GM23338 (cell line): ENCODE data around the gene SH3BP5. TPM values are rescaled to one million over a fixed set of nuclear protein-coding genes. Genes with fewer than 3 reads are reported as not detected.

ENCODE experiments used
- ATAC-seq: fragments of 200-7000 bp; cut with Tn5 transposase; 3 replicates; pipeline ENCODE4 v1.9.1; 2020
- DNase-seq: peaks from one replicate; pipeline ENCODE4 v3.0.0-alpha.2; 2015; ENCODE audit warnings: low spot score
- H2AFZ ChIP-seq: fragments of 200-600 bp; sonication (generic); 2 replicates; pipeline ENCODE4 v1.8.0; 2016; ENCODE audit warnings: antibody characterized with exemption, mild to moderate bottlenecking, moderate library complexity
- H3F3A ChIP-seq: fragments of 200-600 bp; sonication (generic); replicated peaks from 2 replicates; pipeline ENCODE4 v1.8.0; 2017; ENCODE audit warnings: antibody characterized with exemption, mixed run types, low read depth
- H3K27ac ChIP-seq: fragments of 200-600 bp; sonication (generic); 2 replicates; pipeline ENCODE4 v1.6.1; 2016; ENCODE audit warnings: low read depth
- H3K27me3 ChIP-seq: fragments of 200-600 bp; sonication (generic); 2 replicates; pipeline ENCODE4 v1.8.0; 2016; ENCODE audit warnings: mild to moderate bottlenecking, mixed run types, moderate library complexity; ENCODE audit not compliant: insufficient read depth
- H3K36me3 ChIP-seq: fragments of 200-600 bp; sonication (generic); 2 replicates; pipeline ENCODE4 v1.8.0; 2016; ENCODE audit warnings: mild to moderate bottlenecking; ENCODE audit not compliant: insufficient read depth
- H3K4me1 ChIP-seq: fragments of 200-600 bp; sonication (generic); 2 replicates; pipeline ENCODE4 v1.8.0; 2016; ENCODE audit warnings: mild to moderate bottlenecking, moderate library complexity; ENCODE audit not compliant: insufficient read depth
- H3K4me2 ChIP-seq: fragments of 200-600 bp; sonication (generic); 2 replicates; pipeline ENCODE4 v1.7.1; 2017; ENCODE audit warnings: mixed run types
- H3K4me3 ChIP-seq: fragments of 200-600 bp; sonication (generic); 2 replicates; pipeline ENCODE4 v1.6.1; 2016; ENCODE audit warnings: mixed run types
- H3K79me2 ChIP-seq: fragments of 200-600 bp; sonication (generic); replicated peaks from 2 replicates; pipeline ENCODE4 v1.8.0; 2017; ENCODE audit warnings: mild to moderate bottlenecking; ENCODE audit not compliant: insufficient read depth
- H3K9me2 ChIP-seq: fragments of 200-600 bp; sonication (generic); 2 replicates; pipeline ENCODE4 v1.8.0; 2017; ENCODE audit not compliant: insufficient read depth
- H4K20me1 ChIP-seq: fragments of 200-600 bp; sonication (generic); replicated peaks from 2 replicates; pipeline ENCODE4 v1.8.0; 2017; ENCODE audit warnings: mild to moderate bottlenecking; ENCODE audit not compliant: insufficient read depth
- H3K27ac Mint-ChIP-seq: 2 replicates; pipeline ENCODE4 v1.8.0; 2020; ENCODE audit warnings: inconsistent platforms, mild to moderate bottlenecking, moderate library complexity, mixed read lengths
- H3K27me3 Mint-ChIP-seq: 3 replicates; pipeline ENCODE4 v1.8.0; 2022; ENCODE audit warnings: low read depth, mild to moderate bottlenecking, moderate library complexity, mixed read lengths, inconsistent platforms; ENCODE audit not compliant: insufficient read depth, poor library complexity
- H3K36me3 Mint-ChIP-seq: 3 replicates; pipeline ENCODE4 v1.8.0; 2021; ENCODE audit warnings: low read depth, mild to moderate bottlenecking, inconsistent platforms, moderate library complexity, mixed read lengths
- H3K4me1 Mint-ChIP-seq: 3 replicates; pipeline ENCODE4 v1.8.0; 2020; ENCODE audit warnings: mild to moderate bottlenecking, inconsistent platforms, mixed read lengths
- H3K4me3 Mint-ChIP-seq: 3 replicates; pipeline ENCODE4 v1.8.0; 2021; ENCODE audit warnings: moderate library complexity, mild to moderate bottlenecking, inconsistent platforms, mixed read lengths
- H3K9me3 Mint-ChIP-seq: 3 replicates; pipeline ENCODE4 v1.8.0; 2020; ENCODE audit warnings: moderate library complexity, mild to moderate bottlenecking, inconsistent platforms, mixed read lengths
- CTCF ChIP-seq, 2 experiments: fragments of 200-600 bp in 1 of 2; sonication (generic) in 1 of 2; conservative IDR thresholded peaks; 2 replicates each; pipeline versions ENCODE4 v1.5.1 to v1.6.1; 2016 to 2017; ENCODE audit warnings: antibody characterized with exemption in 2 of 2, low read depth in 2 of 2, mild to moderate bottlenecking in 2 of 2, moderate library complexity in 1 of 2
- EZH2 ChIP-seq: fragments of 200-600 bp; sonication (generic); IDR thresholded peaks from one replicate; pipeline ENCODE4 v1.8.0; 2017; ENCODE audit warnings: antibody characterized with exemption, mild to moderate bottlenecking, low read depth; ENCODE audit not compliant: unreplicated experiment
- EZH2phosphoT487 ChIP-seq: fragments of 200-600 bp; sonication (generic); IDR thresholded peaks from one replicate; pipeline ENCODE4 v1.8.1; 2018; ENCODE audit warnings: antibody characterized with exemption; ENCODE audit not compliant: unreplicated experiment
- JUNB ChIP-seq: IDR thresholded peaks from one replicate; pipeline ENCODE4 v1.6.1; 2016; ENCODE audit warnings: antibody characterized with exemption; ENCODE audit not compliant: unreplicated experiment
- NANOG ChIP-seq: IDR thresholded peaks from 2 replicates; pipeline ENCODE4 v1.6.1; 2016; ENCODE audit warnings: antibody characterized with exemption, borderline replicate concordance
- POLR2AphosphoS5 ChIP-seq: IDR thresholded peaks from 2 replicates; pipeline ENCODE4 v1.6.1; 2016; ENCODE audit warnings: antibody characterized with exemption, low read depth
- REST ChIP-seq: IDR thresholded peaks from one replicate; pipeline ENCODE4 v1.6.1; 2018; ENCODE audit warnings: antibody characterized with exemption; ENCODE audit not compliant: unreplicated experiment
- ZNF114 ChIP-seq: fragments of 250-450 bp; sonication (Bioruptor Pico); IDR thresholded peaks from 2 replicates; pipeline ENCODE4 v1.5.0; 2020; ENCODE audit warnings: mild to moderate bottlenecking, moderate library complexity
- ZNF331 ChIP-seq: fragments of 250-450 bp; sonication (Bioruptor Pico); IDR thresholded peaks from 2 replicates; pipeline ENCODE4 v1.5.0; 2020; ENCODE audit warnings: low read depth, mild to moderate bottlenecking, moderate library complexity
- polyA plus RNA-seq: library from polyadenylated mRNA; unstranded; fragments of >200 nt; fragmentation: Nextera tagmentation; extraction: Ambion mirVana; gene quantifications from 2 replicates; pipeline ENCODE4 v1.2.1, GENCODE V29; 2016
- total RNA-seq: library from RNA; depleted of rRNA; stranded (reverse); fragments of >200 nt; shearing (Covaris generic); gene quantifications from 2 replicates; pipeline ENCODE4 v1.2.3, GENCODE V29; 2014
- TF ChIP-seq, protein P1 (sequence below): IDR thresholded peaks from 2 replicates; pipeline ENCODE4 v1.6.1; 2016; ENCODE audit warnings: antibody characterized with exemption

Gene SH3BP5
- total and polyA plus RNA-seq, 2 experiments from 2014 or later, result 5.8 to 9.1 TPM

DNA sequence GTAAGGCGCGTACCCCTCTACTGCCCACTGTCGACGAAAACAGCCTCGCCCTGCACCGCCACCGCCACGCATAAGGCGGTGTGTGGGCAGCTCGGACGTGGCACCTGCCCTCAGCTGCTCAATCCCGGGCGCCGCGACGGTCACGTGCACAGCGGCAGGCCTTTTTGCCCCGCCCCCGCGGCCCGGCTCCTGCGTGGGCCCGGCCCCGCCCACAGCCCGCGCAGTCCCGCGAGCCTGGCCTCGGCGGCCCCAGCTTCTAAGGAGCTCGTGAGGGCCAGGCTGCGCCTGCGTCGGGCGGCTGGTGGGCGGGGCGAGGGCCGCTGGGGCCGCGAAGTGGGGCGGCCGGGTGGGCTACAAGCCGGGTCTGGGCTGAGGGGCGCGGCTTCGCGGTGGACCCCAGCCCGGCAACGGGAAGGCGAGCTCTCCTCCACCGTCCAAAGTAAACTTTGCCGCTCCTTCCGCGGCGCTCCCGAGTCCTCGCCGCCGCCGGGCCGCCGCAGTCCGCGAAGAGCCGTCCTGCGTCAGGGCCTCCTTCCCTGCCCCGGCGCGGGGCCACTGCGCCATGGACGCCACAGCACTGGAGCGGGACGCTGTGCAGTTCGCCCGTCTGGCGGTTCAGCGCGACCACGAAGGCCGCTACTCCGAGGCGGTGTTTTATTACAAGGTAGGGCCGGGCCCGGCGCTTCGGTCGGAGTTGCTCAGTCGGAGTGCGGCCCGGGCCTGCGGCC lies 126.3 kb downstream of the SH3BP5 start, which contains the start of gene CAPN7:
Gene CAPN7 (plus strand): TSS at position 313 of the 728 bp plus-strand sequence. CDS start 250 bp downstream, at position 563.
- ATAC-seq, result peak; percentile 87
- H3K27ac Mint-ChIP-seq, result no peak within 1 kb of the TSS

DNA sequence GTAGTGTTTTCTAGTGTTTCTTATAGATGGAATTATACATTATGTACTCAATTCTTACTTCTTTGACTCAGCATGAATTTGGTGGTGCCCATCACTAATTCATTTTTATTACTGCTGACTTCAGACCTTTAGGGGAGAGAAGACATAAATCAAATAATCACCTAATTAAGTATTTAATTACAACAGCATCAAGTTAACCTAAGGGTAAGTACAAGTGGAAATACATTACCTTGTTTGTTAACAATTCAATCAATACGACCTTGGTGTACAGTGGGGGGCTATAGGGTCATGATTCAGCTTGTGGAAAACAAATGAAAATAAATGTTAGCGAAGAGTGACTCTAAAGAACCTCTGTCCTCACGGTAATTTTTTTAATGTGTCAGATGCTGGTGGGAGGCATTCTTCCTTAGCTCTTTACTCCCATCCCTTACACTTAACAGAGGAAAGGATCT lies 126.9 kb downstream of the SH3BP5 start:
- H3F3A ChIP-seq, result no peaks in the 10 kb centered on the region
- H3K4me3 ChIP-seq, result peak overlapping the region; percentile 74
- Mint-ChIP-seq H3K27ac (no peak overlapping the region), H3K36me3 (no peaks in the 10 kb centered on the region), H3K4me3 (peak overlapping the region; percentile 82), H3K27me3 (peaks cover 2% of the 10 kb centered on the region), H3K4me1 (peaks cover 10% of the 10 kb centered on the region), H3K9me3 (no peaks in the 10 kb centered on the region; the same call in 2 of the 3 replicates)
- H3K36me3 ChIP-seq, result no peaks in the 10 kb centered on the region
- H3K9me2 ChIP-seq, result no peaks in the 10 kb centered on the region
- H4K20me1 ChIP-seq, result no peaks in the 10 kb centered on the region
- H2AFZ ChIP-seq, result peak overlapping the region; percentile 80
- H3K4me1 ChIP-seq, result no peaks in the 10 kb centered on the region
- no peak overlapping the region for H3K27ac ChIP-seq
- no peaks in the 10 kb centered on the region for H3K27me3 ChIP-seq
- peak overlapping the region; percentile 88 for H3K4me2 ChIP-seq
- no peak for DNase-seq
- peaks cover 30% of the 10 kb centered on the region for H3K79me2 ChIP-seq
- ATAC-seq, result no peak
- TF ChIP-seq CTCF (conservative IDR thresholded peaks at IDR 0.05; ENCODE audit: low read depth in 2 of 2) (no peak), EZH2phosphoT487 (no peak), POLR2AphosphoS5 (no peak), ZNF114 (CRISPR knock-in tag) (no peak), ZNF331 (CRISPR knock-in tag) (no peak), NANOG (no peak), JUNB (no peak), REST (no peak)
- TF ChIP-seq, protein P1, sequence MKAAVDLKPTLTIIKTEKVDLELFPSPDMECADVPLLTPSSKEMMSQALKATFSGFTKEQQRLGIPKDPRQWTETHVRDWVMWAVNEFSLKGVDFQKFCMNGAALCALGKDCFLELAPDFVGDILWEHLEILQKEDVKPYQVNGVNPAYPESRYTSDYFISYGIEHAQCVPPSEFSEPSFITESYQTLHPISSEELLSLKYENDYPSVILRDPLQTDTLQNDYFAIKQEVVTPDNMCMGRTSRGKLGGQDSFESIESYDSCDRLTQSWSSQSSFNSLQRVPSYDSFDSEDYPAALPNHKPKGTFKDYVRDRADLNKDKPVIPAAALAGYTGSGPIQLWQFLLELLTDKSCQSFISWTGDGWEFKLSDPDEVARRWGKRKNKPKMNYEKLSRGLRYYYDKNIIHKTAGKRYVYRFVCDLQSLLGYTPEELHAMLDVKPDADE, result no peak

More for the DNA sequence above, 126.3 kb downstream of the SH3BP5 start, which contains the start of gene CAPN7:
- TF ChIP-seq POLR2AphosphoS5 (peak; percentile 82), EZH2 (no peak), CTCF (conservative IDR thresholded peaks at IDR 0.05; ENCODE audit: low read depth in 2 of 2) (peak; percentile 44 to 49)
- Mint-ChIP-seq H3K9me3 (no peaks in the 10 kb centered on the region; the same call in 2 of the 3 replicates), H3K27me3 (peaks cover 2% of the 10 kb centered on the region), H3K36me3 (no peaks in the 10 kb centered on the region), H3K4me1 (peaks cover 10% of the 10 kb centered on the region), H3K4me3 (peak within 1 kb of the TSS; percentile 82)
- no peaks in the 10 kb centered on the region for H3K9me2 ChIP-seq
- peak; percentile 88 for DNase-seq
- no peaks in the 10 kb centered on the region for H3K4me1 ChIP-seq
- H3K27ac ChIP-seq, result no peak within 1 kb of the TSS; the same call in 1 of the 2 replicates
- peak within 1 kb of the TSS; percentile 80 for H2AFZ ChIP-seq
- no peaks in the 10 kb centered on the region for H3K27me3 ChIP-seq
- H3K36me3 ChIP-seq, result no peaks in the 10 kb centered on the region
- H3F3A ChIP-seq, result no peaks in the 10 kb centered on the region
- peaks cover 30% of the 10 kb centered on the region for H3K79me2 ChIP-seq
- peak within 1 kb of the TSS; percentile 88 for H3K4me2 ChIP-seq
- H4K20me1 ChIP-seq, result no peaks in the 10 kb centered on the region
- H3K4me3 ChIP-seq, result peak within 1 kb of the TSS; percentile 74
